Hepatocyte (in vitro differentiated cells): ENCODE data around the gene GPR3. TPM values are rescaled to one million over a fixed set of nuclear protein-coding genes. Genes with fewer than 3 reads are reported as not detected.
"Not testable (repeated sequence)": the region's sequence is repeated elsewhere in the genome, so short reads cannot be mapped to it uniquely, and the experiment has no call there.

ENCODE experiments used
- DNase-seq: peaks from one replicate; pipeline ENCODE4 v3.0.0-alpha.2; 2016; ENCODE audit warnings: low spot score
- H2AFZ ChIP-seq: fragments of 200-600 bp; sonication (generic); 2 replicates; pipeline ENCODE4 v1.6.0; 2016; ENCODE audit warnings: antibody characterized with exemption, mild to moderate bottlenecking
- H3K27ac ChIP-seq: fragments of 200-600 bp; sonication (generic); 2 replicates; pipeline ENCODE4 v1.5.1; 2016; ENCODE audit warnings: mild to moderate bottlenecking
- H3K27me3 ChIP-seq: fragments of 200-600 bp; sonication (generic); 2 replicates; pipeline ENCODE4 v1.6.1; 2016
- H3K36me3 ChIP-seq: fragments of 200-600 bp; sonication (generic); replicated peaks from 2 replicates; pipeline ENCODE4 v1.5.1; 2016; ENCODE audit warnings: low read depth; ENCODE audit not compliant: insufficient read depth
- H3K4me1 ChIP-seq: fragments of 200-600 bp; sonication (generic); 2 replicates; pipeline ENCODE4 v1.5.1; 2016; ENCODE audit warnings: mild to moderate bottlenecking, moderate library complexity; ENCODE audit not compliant: insufficient read depth
- H3K4me2 ChIP-seq: fragments of 200-600 bp; sonication (generic); 2 replicates; pipeline ENCODE4 v1.6.0; 2016
- H3K4me3 ChIP-seq: fragments of 200-600 bp; sonication (generic); 2 replicates; pipeline ENCODE4 v1.5.1; 2016; ENCODE audit warnings: mild to moderate bottlenecking
- H3K79me2 ChIP-seq: fragments of 200-600 bp; sonication (generic); 2 replicates; pipeline ENCODE4 v1.6.0; 2017; ENCODE audit warnings: mild to moderate bottlenecking
- H3K9me2 ChIP-seq: fragments of 200-600 bp; sonication (generic); replicated peaks from 2 replicates; pipeline ENCODE4 v1.6.0; 2017; ENCODE audit warnings: mild to moderate bottlenecking; ENCODE audit not compliant: insufficient read depth
- H3K9me3 ChIP-seq: fragments of 200-600 bp; sonication (generic); 2 replicates; pipeline ENCODE4 v1.5.1; 2016; ENCODE audit warnings: low read depth, mild to moderate bottlenecking
- H4K20me1 ChIP-seq: fragments of 200-600 bp; sonication (generic); 2 replicates; pipeline ENCODE4 v1.6.0; 2016; ENCODE audit warnings: mild to moderate bottlenecking; ENCODE audit not compliant: insufficient read depth, poor library complexity, severe bottlenecking
- CTCF ChIP-seq: fragments of 200-600 bp; sonication (generic); IDR thresholded peaks from 2 replicates; pipeline ENCODE4 v1.5.1; 2016; ENCODE audit warnings: antibody characterized with exemption, mild to moderate bottlenecking; ENCODE audit not compliant: poor library complexity
- EZH2 ChIP-seq: fragments of 200-600 bp; sonication (generic); IDR thresholded peaks from 2 replicates; pipeline ENCODE4 v1.6.1; 2016; ENCODE audit warnings: antibody characterized with exemption, mild to moderate bottlenecking, borderline replicate concordance
- EZH2phosphoT487 ChIP-seq: fragments of 200-600 bp; sonication (generic); IDR thresholded peaks from one replicate; pipeline ENCODE4 v1.6.1; 2018; ENCODE audit warnings: antibody characterized with exemption, mild to moderate bottlenecking, low read depth, moderate library complexity; ENCODE audit not compliant: unreplicated experiment, severe bottlenecking
- WGBS: methylation state at CpG from one replicate; pipeline ENCODE4 v1.1.6; 2016; ENCODE audit warnings: low lambda C conversion rate; ENCODE audit errors: missing lambda C conversion rate; 5-methylcytosine and 5-hydroxymethylcytosine counted together
- polyA plus RNA-seq: library from polyadenylated mRNA; unstranded; fragments of >200 nt; fragmentation: Nextera tagmentation; extraction: Ambion mirVana; gene quantifications from 2 replicates; pipeline ENCODE4 v1.2.1, GENCODE V29; 2016
- total RNA-seq: library from RNA; depleted of rRNA; stranded (reverse); fragments of >200 nt; gene quantifications from 2 replicates; pipeline ENCODE4 v1.2.3, GENCODE V29; 2014

GPR3 gene
- total and polyA plus RNA-seq, 2 experiments from 2014 or later = 0.47 to 2.2 TPM

GRCh38 chr1:27406362-27406680 is 13.9 kb downstream of the GPR3 start:
- DNase-seq = no peak
- H2AFZ ChIP-seq = no peak overlapping the region
- H3K36me3 ChIP-seq = peaks cover 4% of the 10 kb centered on the region
- TF ChIP-seq EZH2phosphoT487 (no peak), EZH2 (no peak), CTCF (no peak)
- no peaks in the 10 kb centered on the region for H3K9me2 ChIP-seq
- H3K27me3 ChIP-seq = no peaks in the 10 kb centered on the region
- no peaks in the 10 kb centered on the region for H3K79me2 ChIP-seq
- no peaks in the 10 kb centered on the region for H4K20me1 ChIP-seq
- no peak overlapping the region for H3K27ac ChIP-seq
- H3K4me2 ChIP-seq = no peak overlapping the region
- no peaks in the 10 kb centered on the region for H3K9me3 ChIP-seq
- whole genome bisulfite sequencing = 88% methylated on average over 4 of the region's 4 CpGs
- no peak overlapping the region for H3K4me3 ChIP-seq
- H3K4me1 ChIP-seq = peaks cover 17% of the 10 kb centered on the region

GRCh38 chr1:27406791-27407190 is 14.4 kb downstream of the GPR3 start:
- not testable (repeated sequence) for H3K36me3 ChIP-seq, H3K27me3 ChIP-seq, H3K9me3 ChIP-seq, H4K20me1 ChIP-seq, H3K9me2 ChIP-seq, H3K27ac ChIP-seq, H3K79me2 ChIP-seq, H2AFZ ChIP-seq, H3K4me2 ChIP-seq, H3K4me3 ChIP-seq, DNase-seq
- 93% methylated on average over 2 of the region's 2 CpGs for WGBS
- H3K4me1 ChIP-seq = peaks cover 17% of the 10 kb centered on the region

GRCh38 chr1:27408151-27408550 is 15.7 kb downstream of the GPR3 start:
- no peak overlapping the region for H3K27ac ChIP-seq
- H3K4me2 ChIP-seq = no peak overlapping the region
- WGBS = 98% methylated on average over 9 of the region's 9 CpGs
- peaks cover 10% of the 10 kb centered on the region for H3K4me1 ChIP-seq
- H3K36me3 ChIP-seq = peaks cover 4% of the 10 kb centered on the region
- no peaks in the 10 kb centered on the region for H3K9me3 ChIP-seq
- no peak overlapping the region for H2AFZ ChIP-seq
- no peak overlapping the region for H3K4me3 ChIP-seq
- no peaks in the 10 kb centered on the region for H3K27me3 ChIP-seq
- no peaks in the 10 kb centered on the region for H4K20me1 ChIP-seq
- H3K79me2 ChIP-seq = peaks cover 4% of the 10 kb centered on the region
- DNase-seq = no peak
- no peak for TF ChIP-seq EZH2phosphoT487
- TF ChIP-seq CTCF = no peak
- no peak for TF ChIP-seq EZH2
- H3K9me2 ChIP-seq = no peaks in the 10 kb centered on the region

GRCh38 chr1:27409669-27410068 is 17.2 kb downstream of the GPR3 start:
- WGBS = 97% methylated on average over 6 of the region's 11 CpGs
- no peak overlapping the region for H2AFZ ChIP-seq
- H3K36me3 ChIP-seq = peaks cover 4% of the 10 kb centered on the region

More at GRCh38 chr1:27409669-27410068, 17.2 kb downstream of the GPR3 start:
- Histone ChIP-seq H4K20me1 (no peaks in the 10 kb centered on the region), H3K4me3 (no peak overlapping the region), H3K4me1 (no peaks in the 10 kb centered on the region), H3K4me2 (no peak overlapping the region), H3K9me3 (no peaks in the 10 kb centered on the region), H3K9me2 (no peaks in the 10 kb centered on the region), H3K79me2 (peaks cover 4% of the 10 kb centered on the region), H3K27me3 (no peaks in the 10 kb centered on the region), H3K27ac (no peak overlapping the region)
- DNase-seq = no peak
- TF ChIP-seq EZH2 = no peak
- TF ChIP-seq EZH2phosphoT487 = no peak
- no peak for TF ChIP-seq CTCF
